NOMO-1 (cell line): ENCODE measurements around the gene LY6G6D.
"Not testable (repeated sequence)": the region's sequence is repeated elsewhere in the genome, so short reads cannot be mapped to it uniquely, and the experiment has no call there.

ENCODE experiments used
- DNase-seq, 2 experiments: peaks; one replicate each; lab custom pipeline; 2025; ENCODE audit not compliant: unreplicated experiment in 2 of 2; lab: John Stamatoyannopoulos, UW

LY6G6D gene

GRCh38 chr6:31691564-31692108, 23.5 kb upstream of the LY6G6D start:
- no peak for DNase-seq

- DNase-seq: no peak
These were observed 22.8 kb upstream of the LY6G6D start for GRCh38 chr6:31692353-31692752.

- DNase-seq: no peak
These were observed 22.3 kb upstream of the LY6G6D start for GRCh38 chr6:31692886-31693285.

GRCh38 chr6:31693535-31693934, 21.6 kb upstream of the LY6G6D start:
- no peak for DNase-seq

- no peak for DNase-seq
These were observed 17.6 kb upstream of the LY6G6D start for GRCh38 chr6:31697555-31697954.

- DNase-seq: no peak
These were observed 14.3 kb upstream of the LY6G6D start for GRCh38 chr6:31700740-31701401.

- DNase-seq: no peak
These were observed 13.3 kb upstream of the LY6G6D start for GRCh38 chr6:31701666-31702404.

GRCh38 chr6:31702405-31702818, 12.7 kb upstream of the LY6G6D start:
- no peak for DNase-seq

- DNase-seq: peak; percentile 96 to 97
These were observed 12.1 kb upstream of the LY6G6D start, which contains the start of gene ABHD16A for GRCh38 chr6:31702819-31703716. ABHD16A (minus strand) TSS chr6:31703324; CDS start chr6:31703281, 43 bp downstream.

GRCh38 chr6:31705931-31706330, 9.2 kb upstream of the LY6G6D start:
- no peak for DNase-seq

- DNase-seq: no peak
These were observed 8.5 kb upstream of the LY6G6D start, which contains the start of gene LY6G6F for GRCh38 chr6:31706599-31706998. LY6G6F (plus strand) TSS chr6:31706866; CDS start chr6:31706907, 41 bp downstream.

GRCh38 chr6:31707701-31708100, 7.4 kb upstream of the LY6G6D start:
- no peak for DNase-seq

- DNase-seq: no peak
These were observed 6.9 kb upstream of the LY6G6D start for GRCh38 chr6:31708224-31708623.

GRCh38 chr6:31709157-31709556, 6.0 kb upstream of the LY6G6D start:
- DNase-seq: not testable (repeated sequence)

GRCh38 chr6:31710523-31711219, 4.5 kb upstream of the LY6G6D start:
- no peak for DNase-seq

GRCh38 chr6:31711233-31711632, 3.9 kb upstream of the LY6G6D start:
- DNase-seq: peak; percentile 16 to 24

GRCh38 chr6:31712296-31712695, 2.9 kb upstream of the LY6G6D start:
- no peak for DNase-seq

GRCh38 chr6:31713465-31713864, 1.7 kb upstream of the LY6G6D start:
- no peak for DNase-seq

- DNase-seq: no peak
These were observed 1.0 kb upstream of the LY6G6D start for GRCh38 chr6:31713991-31714684.
